ENCODE data around the gene RNF111.
"Not testable (repeated sequence)": the region's sequence is repeated elsewhere in the genome, so short reads cannot be mapped to it uniquely, and the experiment has no call there.

RNF111 gene

DNA sequence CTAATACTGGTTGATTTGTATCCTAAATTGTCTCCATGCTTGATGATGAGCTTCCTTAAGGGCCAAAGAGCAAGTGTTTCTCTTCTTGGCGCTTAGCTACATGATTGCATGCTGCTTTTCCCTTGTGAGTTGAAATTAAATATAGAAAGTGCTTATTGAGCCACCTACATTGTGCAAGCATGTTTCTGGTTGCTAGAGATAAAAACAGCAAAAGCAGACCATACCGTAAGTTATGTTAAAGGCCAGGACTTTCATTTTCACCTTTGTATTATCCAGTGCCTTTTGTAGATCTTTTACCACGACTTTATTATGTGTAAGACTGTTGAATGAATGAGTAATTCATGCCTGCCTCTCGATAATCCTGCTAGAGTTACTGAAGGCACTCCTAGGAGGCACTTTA lies 75.6 kb downstream of the RNF111 start:
- DNase-seq, result no peak

DNA sequence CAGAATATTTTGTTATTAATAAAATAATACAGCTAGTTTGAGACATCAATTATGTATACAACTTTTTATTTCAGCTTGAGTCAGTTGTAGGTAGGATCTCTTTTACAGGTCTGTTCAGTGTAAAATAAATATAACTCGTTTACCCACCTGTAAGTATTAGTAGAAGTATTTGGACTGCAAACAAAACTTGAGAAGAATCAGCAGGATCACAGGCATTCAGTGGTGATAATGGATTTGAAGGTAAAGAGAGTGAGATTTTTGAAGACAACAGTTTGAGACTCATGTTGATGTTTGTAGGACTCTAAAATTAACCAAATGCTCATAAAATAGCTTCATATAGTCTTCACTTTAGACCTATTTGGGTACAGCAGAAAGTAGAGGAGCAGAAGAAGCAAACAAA lies 82.0 kb downstream of the RNF111 start:
- DNase-seq, result no peak

DNA sequence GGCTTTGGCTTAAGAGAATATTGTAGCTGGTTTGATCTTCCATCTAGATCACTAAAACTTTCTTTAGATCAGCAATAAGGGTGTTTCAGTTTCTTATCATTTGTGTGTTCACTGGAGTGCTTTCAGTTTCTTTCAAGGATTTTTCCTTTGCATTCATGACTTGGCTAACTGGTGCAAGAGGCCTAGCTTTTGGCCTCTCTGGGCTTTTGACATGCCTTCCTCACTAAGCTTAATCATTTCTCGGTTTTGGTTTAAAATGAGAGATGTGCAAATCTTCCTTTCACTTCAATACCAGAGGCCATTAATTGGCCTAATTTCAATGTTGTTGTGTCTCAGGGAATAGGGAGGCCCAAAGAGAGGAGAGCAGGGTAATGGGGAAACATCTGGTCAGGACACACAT lies 87.1 kb downstream of the RNF111 start:
- DNase-seq, result no peak

DNA sequence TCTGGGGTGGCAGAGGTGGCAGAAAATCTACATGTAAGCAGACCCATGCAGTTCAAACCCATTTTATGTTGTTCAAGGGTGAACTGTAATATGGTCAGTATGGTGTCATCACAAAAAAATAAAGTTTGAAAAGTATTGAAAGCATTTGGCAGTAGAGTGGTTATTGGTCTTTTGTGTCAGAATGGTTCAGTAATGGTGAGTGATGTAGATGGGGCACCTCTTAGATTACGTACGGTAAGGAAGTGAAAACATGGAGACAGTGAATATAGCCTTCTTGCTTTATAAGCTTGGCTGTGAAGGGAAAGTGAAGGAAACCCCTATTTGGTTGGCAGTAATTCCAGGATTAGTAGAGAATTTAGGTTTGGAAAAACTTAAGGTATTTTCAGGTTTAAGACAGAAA lies 100.3 kb downstream of the RNF111 start:
- DNase-seq, result no peak

DNA sequence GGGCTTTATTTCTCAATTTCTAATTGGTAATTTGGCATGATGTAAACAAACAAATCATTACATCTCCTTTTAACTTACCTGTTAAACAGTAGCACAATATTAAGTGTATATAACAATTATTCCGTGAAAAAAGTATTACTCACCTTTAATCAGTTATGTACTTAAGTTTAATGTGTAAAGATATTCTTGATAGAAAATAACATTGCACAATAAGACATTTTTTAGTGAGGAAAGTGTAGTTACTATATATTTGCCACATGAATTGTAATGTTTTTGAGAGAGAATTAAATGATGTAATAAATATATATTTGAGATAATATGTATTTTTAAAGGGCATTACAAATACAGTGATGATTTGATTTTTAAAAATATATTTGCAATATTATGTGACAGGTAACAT lies 106.6 kb downstream of the RNF111 start:
- no peak for DNase-seq

DNA sequence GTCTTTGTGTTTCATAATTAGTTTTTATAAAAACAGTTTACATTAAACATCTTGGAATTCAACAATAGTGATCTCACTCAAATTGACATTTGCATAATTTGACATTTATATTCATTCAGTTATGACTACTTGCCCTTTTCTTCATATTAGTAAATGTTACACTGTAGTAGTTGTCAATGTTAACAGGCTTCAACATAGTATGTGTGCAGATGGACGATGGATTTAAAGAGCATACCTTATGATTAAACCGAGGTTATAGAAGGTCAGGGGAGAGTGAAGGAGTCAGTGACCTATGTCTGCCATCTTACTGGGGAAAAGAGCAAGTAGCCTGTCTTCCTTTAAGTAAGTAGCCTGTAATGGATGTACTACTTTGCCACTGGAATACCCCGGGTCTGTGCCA lies 109.0 kb downstream of the RNF111 start:
- no peak for DNase-seq

DNA sequence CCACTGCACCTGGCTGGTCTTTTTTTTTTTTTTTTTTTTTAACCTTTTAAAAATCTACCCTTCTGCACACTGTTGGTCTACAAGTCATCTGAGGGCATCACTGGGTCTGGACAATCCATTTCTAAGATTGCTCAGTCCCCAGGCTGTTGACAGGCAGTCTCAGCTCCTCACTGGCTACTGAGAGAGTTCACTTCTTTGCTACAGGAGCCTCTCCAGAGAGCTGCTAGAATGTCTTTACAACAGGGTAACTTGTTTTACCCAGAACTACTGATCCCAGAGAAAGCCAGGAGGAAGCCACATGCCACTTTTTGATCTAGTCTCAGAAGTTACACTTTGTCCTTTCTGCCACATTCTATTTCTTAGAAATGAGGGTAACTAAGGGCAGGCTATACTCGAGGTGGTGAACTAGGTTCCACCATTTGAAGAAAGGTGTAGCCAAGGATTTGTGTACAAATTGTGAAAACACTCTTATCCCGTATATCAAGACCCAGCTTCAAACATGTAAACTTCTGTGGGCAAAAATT lies 111.8 kb downstream of the RNF111 start:
- DNase-seq, result no peak

DNA sequence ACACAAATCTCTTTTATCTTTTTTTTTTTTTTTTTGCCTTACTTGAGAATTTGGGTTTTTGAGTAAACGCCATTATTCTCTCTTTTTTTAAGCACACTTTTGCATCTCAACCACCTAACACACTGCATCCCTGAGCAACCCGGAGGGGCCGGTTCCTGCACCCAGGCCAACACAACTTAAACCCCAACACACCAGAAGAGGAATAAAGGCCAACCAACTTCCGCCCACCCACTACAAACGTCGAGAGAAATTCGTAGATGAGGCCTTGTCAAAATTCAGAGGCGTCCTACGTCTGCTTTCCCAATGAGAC lies 117.1 kb downstream of the RNF111 start:
- no peak for DNase-seq

DNA sequence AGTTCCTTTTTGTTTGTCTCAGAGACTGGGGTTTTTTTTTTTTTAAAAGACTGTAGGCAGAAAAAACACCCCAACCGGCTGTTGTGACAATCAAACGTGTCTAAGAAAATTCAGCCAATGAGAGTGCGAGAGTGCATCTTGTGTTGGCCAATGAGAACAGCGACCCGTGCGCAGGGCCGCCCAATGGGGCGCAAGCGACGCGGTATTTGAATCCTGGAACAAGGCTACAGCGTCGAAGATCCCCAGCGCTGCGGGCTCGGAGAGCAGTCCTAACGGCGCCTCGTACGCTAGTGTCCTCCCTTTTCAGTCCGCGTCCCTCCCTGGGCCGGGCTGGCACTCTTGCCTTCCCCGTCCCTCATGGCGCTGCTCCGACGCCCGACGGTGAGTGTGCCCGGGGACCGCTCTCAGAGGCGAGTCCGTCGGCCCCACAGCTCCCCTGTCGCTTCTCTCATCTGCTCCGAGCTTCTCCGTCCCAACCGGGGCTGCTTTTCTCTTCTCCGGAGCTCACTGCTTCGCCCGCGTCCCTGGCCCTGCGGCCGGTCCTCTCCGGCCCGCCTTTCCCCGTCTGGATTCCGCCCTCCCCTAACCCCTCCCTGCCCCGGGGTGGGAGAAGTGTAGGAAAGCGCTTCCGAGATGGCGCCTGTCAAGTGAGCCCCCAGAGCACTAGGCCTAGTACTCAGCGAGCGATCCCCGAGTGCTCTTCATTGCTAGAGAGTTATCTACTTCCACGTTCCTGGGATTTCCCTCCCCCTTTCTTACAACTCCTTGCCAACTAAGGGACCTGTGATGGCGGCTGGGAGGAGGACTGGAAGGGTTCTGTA lies 117.7 kb downstream of the RNF111 start, which contains the start of gene CCNB2:
TSS of gene CCNB2 (plus strand) at position 235 of the 821 bp plus-strand sequence. CDS start at position 358, 123 bp downstream.
- DNase-seq, result peak; percentile 89

DNA sequence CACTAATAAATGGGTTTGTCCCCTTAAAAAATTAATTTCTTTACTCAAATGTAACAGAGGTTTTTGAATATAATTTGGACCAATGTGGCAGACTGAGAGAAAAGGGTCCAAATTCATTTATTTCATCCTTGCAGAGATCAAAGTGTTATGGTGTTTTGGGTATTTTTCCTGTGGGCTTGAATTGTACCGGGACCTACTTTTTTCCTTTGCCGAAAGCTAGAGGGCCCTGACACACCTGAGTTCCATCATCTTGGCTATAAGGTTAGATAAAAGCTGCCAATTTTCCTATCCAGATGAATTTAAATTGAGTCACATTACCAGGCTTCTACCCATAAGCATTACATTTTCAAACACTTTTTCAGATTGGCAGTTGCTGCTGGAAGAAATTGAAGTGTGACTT lies 118.4 kb downstream of the RNF111 start:
- no peak for DNase-seq

DNA sequence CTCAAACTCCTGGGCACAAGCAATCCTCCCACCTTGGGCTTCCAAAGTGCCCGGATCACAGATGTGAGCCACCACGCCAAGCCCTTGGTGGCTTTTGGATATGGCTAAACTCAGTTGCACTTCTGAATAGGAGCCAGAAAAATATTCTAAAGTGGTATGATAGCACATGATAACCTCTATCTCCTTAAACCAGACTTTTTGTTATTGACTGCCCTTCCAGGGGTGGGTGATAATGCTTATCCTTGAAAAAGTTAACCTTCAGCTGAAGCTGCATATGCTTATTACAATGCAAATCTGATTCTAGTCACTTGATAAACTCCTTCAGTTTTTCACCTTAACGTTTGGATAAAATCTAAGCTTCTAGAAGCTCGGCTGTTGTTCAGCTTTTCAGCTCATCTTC lies 123.8 kb downstream of the RNF111 start:
- DNase-seq, result no peak

DNA sequence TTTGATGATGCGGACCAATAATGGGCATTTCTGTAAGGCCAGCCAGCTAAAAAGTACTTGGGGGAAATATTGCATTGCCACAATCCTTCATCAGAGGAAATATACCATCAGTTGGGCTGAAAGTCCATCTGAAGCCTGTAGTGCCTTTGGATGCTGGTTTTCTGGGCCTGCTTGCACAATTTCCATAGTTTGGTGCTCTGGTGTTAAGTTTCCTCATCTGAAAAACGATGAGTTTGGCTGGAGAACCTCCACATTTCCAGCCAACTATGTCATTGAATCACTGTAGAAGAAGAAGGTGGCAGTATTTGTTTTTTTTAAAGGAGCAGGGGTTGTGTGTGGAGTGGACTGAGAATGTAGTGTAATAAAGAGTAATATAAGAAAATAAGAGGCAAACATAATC lies 127.6 kb downstream of the RNF111 start:
- DNase-seq, result no peak

DNA sequence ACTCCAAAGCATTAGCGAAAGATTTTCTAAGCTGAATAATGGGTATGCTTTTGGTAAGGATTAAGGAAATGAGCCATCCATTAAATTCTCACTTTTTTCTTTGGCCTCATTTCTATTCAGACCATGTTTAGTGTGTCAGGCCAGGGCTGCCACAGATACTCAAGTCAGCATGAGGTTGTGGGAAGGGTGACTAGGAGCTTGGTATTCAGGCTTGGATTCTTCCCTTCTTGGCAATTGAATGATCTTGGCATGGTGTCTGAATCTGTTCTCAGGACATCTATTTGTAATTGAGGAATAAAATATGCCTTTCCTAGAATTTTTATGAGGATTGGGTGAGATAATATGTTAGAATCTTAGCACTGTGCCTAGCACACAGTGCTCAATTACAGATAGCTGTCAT lies 128.7 kb downstream of the RNF111 start:
- no peak for DNase-seq

DNA sequence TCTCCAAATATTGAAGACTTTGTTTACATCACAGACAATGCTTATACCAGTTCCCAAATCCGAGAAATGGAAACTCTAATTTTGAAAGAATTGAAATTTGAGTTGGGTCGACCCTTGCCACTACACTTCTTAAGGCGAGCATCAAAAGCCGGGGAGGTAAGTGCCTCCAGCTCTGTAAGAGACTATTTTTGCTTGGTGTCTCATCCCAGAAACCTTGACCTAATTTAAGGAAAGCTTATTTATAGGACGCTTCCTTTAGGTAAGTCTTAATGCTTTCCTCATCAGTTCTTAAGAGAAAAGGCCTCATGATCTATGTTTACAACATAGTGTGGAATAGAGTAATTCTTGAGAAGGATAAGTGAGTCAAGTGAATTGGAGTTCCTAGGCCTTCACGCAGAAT lies 129.3 kb downstream of the RNF111 start:
- DNase-seq, result no peak

DNA sequence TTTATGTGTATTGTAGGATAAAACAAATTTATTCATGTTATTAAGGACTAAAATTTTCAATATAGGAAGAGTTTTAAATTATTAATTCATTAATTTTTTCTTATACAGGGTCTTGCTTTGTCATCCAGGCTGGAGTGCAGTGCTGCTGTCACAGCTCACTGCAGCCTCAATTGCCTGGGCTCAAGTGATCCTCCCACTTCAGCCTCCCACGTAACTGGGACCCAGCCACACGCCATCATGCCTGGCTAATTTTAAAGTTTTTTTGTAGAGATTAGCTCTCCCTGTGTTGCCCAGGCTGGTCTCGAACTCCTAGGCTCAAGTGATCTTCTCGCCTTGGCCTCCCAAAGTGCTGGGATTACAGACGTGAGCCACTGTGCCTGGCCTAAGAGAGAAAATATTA lies 132.2 kb downstream of the RNF111 start:
- no peak for DNase-seq

DNA sequence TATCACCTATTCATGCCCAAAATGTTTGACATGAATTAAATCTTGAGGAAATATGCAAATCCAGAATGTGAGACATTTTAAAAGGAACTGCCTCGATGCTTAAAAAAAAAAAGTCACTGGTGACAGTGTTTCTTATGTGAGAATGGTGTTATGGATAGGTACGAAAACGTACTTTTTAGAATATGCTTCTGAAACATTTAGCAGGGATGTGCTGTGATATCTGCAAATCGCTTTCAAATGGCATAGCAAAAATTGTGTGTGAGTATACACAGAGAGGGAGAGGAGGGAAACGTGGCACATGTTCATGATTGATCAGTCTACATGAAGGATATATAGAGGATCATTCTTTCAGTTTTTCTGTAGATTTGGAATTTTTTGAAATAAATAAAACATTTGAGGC lies 133.5 kb downstream of the RNF111 start:
- no peak for DNase-seq

DNA sequence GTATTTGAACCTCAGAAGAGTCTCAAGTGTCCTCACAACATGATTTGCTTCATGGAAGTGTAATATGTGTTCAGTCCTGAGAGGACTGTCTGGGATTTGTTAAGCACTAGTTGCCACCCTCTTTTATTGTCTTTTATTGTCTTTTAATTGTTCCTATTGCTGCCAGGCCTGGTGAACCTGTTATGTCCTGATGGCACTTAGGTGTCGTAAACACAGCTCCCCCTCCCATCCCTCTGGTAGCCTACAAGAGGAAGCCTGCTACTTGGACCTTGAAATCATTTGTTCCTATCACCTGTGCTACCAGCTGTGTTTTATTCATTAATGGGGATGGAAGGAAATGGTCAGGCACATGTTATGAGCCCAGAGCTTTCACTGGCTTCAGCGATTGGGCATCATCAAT lies 136.8 kb downstream of the RNF111 start:
- no peak for DNase-seq

DNA sequence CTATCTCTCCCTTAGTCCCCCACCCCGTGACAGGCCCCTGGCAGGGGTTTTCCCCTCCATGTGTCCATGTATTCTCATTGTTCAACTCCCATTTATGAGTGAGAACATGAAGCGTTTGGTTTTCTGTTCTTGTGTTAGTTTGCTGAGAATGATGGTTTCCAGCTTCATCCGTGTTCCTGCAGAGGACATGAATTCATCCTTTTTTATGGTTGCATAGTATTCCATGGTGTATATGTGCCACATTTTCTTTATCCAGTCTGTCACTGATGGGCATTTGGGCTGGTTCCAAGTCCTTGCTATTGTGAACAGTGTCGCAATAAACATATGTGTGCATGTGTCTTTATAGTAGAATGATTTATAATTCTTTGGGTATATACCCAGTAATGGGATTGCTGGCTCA lies 138.2 kb downstream of the RNF111 start:
- DNase-seq, result not testable (repeated sequence)

DNA sequence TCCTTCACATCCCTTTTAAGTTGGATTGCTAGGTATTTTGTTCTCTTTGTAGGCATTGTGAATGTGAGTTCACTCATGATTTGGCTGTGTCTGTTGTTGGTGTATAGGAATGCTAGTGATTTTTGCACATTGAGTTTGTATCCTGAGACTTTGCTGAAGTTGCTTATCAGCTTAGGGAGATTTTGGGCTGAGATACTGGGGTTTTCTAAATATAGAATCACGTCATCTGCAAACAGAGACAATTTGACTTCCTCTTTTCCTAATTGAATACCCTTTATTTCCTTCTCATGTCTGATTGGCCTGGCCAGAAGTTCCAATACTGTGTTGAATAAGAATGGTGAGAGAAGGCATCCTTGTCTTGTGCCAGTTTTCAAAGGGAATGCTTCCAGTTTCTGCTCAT lies 139.8 kb downstream of the RNF111 start:
- DNase-seq, result not testable (repeated sequence)

DNA sequence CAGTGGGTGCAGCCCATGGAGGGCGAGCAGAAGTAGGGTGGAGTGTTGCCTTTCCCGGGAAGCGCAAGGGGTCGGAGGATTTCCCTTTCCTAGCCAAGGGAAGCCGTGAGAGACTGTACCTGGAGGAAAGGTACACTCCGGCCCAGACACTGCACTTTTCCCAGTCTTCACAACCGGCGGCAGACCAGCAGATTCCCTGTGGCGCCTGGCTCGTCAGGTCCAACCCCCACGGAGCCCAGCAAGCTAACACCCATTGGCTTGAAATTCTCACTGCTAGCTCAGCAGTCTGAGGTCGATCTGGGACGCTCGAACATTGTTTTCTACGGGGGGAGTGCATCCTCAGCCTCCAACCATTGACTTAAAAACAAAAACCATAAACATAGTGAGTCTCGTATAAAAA lies 144.0 kb downstream of the RNF111 start:
- no peak for DNase-seq

DNA sequence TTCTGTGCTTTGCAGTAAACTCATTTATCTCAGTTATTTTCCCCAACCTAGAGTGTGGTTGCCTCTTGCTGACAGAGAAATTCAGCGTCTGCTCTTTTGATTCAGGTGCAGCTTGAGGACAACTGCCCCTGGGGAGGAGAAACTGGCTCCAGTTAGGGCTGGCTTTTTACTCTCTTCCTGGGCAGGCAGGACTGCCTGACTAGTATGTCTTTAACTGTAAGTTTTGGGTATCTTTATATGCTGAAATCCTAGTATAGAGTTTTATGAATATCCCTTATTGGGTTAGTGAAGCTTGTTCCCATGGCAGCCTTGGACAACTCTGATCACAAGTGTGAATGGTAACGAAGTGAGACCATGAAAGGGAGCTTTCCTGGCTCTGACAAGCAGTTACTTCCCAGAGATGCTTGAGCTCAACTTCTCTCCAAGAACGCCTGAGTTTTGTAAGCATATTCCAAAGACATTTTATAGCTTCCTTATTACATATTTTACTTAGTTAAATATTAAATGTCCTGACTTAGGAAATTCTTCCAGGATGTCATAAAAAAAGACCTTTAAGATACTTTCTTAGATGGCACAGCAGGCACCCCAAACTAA lies 144.6 kb downstream of the RNF111 start:
- DNase-seq, result no peak

DNA sequence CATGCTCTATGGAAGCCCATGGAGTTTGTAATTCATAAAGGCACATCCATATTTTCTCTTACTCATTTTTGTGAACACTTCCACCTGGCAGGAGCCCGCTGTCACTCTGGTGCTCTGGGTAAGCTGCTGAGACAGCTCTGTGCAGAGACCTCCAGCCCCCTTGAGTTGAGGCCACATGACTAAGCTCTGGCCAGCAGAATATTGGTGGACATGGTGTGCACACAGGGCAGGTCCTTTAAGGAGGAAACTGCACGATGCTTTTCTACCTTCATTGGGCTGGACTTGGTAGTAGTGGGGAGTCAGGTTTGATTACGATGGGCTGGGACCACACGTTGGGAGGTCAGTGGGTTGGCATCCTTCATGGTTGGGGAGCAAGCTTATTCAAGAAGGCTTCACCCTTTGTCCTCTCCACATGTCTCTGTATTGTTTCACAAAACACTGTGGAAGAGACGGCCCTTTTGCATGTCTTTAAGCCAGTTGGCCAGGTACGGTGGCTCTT lies 146.5 kb downstream of the RNF111 start:
- no peak for DNase-seq

DNA sequence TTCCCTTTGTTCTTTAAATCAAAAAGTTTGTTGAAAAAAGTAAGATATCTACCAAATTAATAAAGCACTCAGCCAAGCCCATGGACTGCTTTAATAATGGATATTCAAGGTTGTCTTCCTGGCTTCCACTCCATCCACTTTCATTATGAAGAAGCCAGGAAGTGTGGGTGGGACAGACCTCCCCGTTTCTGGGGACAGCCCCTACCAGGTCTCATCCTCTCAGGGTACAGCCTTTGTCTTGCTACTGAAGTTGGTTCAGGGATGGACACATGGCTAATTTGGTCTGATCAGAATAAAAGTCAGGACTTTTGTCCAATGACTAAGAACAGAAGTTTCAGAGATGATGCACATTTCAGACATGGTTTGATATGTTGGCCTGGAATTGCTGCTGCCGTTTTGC lies 150.1 kb downstream of the RNF111 start:
- DNase-seq, result no peak

DNA sequence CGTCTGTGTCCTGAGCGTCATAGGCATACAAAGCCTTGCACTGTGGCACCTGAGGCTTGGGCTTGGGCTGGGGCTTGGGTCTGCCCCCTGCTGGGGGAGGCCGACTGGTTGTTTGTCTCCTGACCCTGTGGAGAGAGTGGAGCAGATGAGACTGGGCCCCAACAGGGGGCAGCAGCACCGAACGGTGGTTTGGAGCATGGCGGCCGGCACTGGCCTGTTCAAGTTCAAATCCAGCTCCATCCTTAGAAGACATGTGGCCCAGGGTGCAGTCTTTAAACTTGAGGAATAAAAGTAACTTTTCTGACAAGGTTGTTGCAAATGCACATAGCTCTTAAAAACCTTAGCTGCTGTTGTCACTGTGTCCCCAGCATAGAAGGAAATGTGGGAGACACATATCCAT lies 150.8 kb downstream of the RNF111 start:
- no peak for DNase-seq
